Calu3 (cell line): ENCODE results near the gene SLC12A3. TPM values are rescaled to one million over a fixed set of nuclear protein-coding genes. Genes with fewer than 3 reads are reported as not detected.

Experiments
- Bru-seq: library from RNA; stranded (reverse); fragments of 400-500 nt; gene quantifications from one replicate; lab custom pipeline; 2021; lab: Mats Ljungman, UMichigan
- BruChase-seq, 2 experiments: library from RNA; stranded (reverse); fragments of 400-500 nt; gene quantifications; one replicate each; lab custom pipeline; 2021; lab: Mats Ljungman, UMichigan
- BruUV-seq: library from RNA; stranded (reverse); fragments of 400-500 nt; replicated peaks from 2 replicates; lab custom pipeline; 2021; lab: Mats Ljungman, UMichigan
- CTCF ChIA-PET: fragments of 300-600 bp; sonication (Branson Sonifier 250); formaldehyde crosslinking; loops from one replicate; lab custom pipeline; 2022; ENCODE audit warnings: antibody characterized with exemption; lab: Charles Lee
- DNase-seq: peaks from one replicate; pipeline ENCODE4 v3.0.0; 2022
- H3K27ac Mint-ChIP-seq: one replicate; pipeline ENCODE4 v1.8.0; 2022; ENCODE audit warnings: mixed read lengths; ENCODE audit not compliant: unreplicated experiment
- H3K27me3 Mint-ChIP-seq: one replicate; pipeline ENCODE4 v1.8.0; 2022; ENCODE audit warnings: mixed read lengths; ENCODE audit not compliant: unreplicated experiment
- H3K36me3 Mint-ChIP-seq: one replicate; pipeline ENCODE4 v1.8.0; 2022; ENCODE audit warnings: mild to moderate bottlenecking, moderate library complexity, mixed read lengths; ENCODE audit not compliant: insufficient read depth, unreplicated experiment
- H3K4me1 Mint-ChIP-seq: one replicate; pipeline ENCODE4 v1.8.0; 2022; ENCODE audit warnings: mild to moderate bottlenecking, low read depth, mixed read lengths; ENCODE audit not compliant: unreplicated experiment
- H3K4me3 Mint-ChIP-seq: one replicate; pipeline ENCODE4 v1.8.0; 2022; ENCODE audit warnings: mild to moderate bottlenecking, low read depth, moderate library complexity, mixed read lengths; ENCODE audit not compliant: unreplicated experiment
- H3K9me3 Mint-ChIP-seq: one replicate; pipeline ENCODE4 v1.8.0; 2022; ENCODE audit warnings: low read depth, mixed read lengths; ENCODE audit not compliant: unreplicated experiment
- intact Hi-C: fragments of 100-400 bp; cut with micrococcal nuclease; formaldehyde crosslinking; loops from one replicate; pipeline ENCODE4 v1.10.0; 2022; ENCODE audit not compliant: unreplicated experiment
- long read RNA-seq: library from polyadenylated mRNA; stranded (forward); transcript quantifications from one replicate; pipeline ENCODE4 v2.0.0, GENCODE V29; 2022
- total RNA-seq: library from RNA; stranded (reverse); gene quantifications from 2 replicates; pipeline ENCODE4 v1.2.3, GENCODE V29; 2022
- TF ChIP-seq, protein P1 (sequence below): fragments of 200-600 bp; IDR thresholded peaks from one replicate; pipeline ENCODE4 v1.8.0; 2022; ENCODE audit warnings: antibody characterized with exemption; ENCODE audit not compliant: unreplicated experiment

SLC12A3 gene, protein sequence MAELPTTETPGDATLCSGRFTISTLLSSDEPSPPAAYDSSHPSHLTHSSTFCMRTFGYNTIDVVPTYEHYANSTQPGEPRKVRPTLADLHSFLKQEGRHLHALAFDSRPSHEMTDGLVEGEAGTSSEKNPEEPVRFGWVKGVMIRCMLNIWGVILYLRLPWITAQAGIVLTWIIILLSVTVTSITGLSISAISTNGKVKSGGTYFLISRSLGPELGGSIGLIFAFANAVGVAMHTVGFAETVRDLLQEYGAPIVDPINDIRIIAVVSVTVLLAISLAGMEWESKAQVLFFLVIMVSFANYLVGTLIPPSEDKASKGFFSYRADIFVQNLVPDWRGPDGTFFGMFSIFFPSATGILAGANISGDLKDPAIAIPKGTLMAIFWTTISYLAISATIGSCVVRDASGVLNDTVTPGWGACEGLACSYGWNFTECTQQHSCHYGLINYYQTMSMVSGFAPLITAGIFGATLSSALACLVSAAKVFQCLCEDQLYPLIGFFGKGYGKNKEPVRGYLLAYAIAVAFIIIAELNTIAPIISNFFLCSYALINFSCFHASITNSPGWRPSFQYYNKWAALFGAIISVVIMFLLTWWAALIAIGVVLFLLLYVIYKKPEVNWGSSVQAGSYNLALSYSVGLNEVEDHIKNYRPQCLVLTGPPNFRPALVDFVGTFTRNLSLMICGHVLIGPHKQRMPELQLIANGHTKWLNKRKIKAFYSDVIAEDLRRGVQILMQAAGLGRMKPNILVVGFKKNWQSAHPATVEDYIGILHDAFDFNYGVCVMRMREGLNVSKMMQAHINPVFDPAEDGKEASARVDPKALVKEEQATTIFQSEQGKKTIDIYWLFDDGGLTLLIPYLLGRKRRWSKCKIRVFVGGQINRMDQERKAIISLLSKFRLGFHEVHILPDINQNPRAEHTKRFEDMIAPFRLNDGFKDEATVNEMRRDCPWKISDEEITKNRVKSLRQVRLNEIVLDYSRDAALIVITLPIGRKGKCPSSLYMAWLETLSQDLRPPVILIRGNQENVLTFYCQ
- total RNA-seq (not detected in 2 replicates), Bru-seq, nascent RNA (percentile 2 among the genes with signal in this experiment), BruChase-seq, experiment 1, labeled RNA remaining after a 6-hour chase (not detected), BruChase-seq, experiment 2, labeled RNA remaining after a 2-hour chase (percentile 2 among the genes with signal in this experiment)
- long read RNA-seq = 0 reads

DNA sequence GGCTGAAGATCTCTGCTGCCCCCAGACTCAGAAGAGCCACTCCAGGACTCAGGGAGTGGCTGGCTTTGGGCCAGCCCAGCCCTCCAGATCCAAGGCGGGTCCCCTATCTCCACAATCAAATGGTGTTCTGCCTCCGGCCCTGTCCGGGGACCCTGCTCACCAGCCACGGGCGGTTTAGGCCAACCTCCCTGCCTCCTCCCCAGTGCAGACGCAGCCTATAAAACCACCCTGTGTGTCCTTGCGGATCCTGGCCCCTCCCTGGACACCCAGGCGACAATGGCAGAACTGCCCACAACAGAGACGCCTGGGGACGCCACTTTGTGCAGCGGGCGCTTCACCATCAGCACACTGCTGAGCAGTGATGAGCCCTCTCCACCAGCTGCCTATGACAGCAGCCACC lies at the start of gene SLC12A3:
Gene SLC12A3, plus strand, starts transcription at position 248 of the 400 bp plus-strand sequence. Its CDS starts 29 bp downstream, at position 277.
- Mint-ChIP-seq H3K27me3 (peaks cover 3% of the 10 kb centered on the region), H3K4me1 (peaks cover 8% of the 10 kb centered on the region), H3K27ac (no peak within 1 kb of the TSS), H3K36me3 (no peaks in the 10 kb centered on the region), H3K4me3 (no peak within 1 kb of the TSS), H3K9me3 (no peaks in the 10 kb centered on the region)
- CTCF ChIA-PET = no interaction called here
- no TSS peak for BruUV-seq
- TF ChIP-seq, protein P1, sequence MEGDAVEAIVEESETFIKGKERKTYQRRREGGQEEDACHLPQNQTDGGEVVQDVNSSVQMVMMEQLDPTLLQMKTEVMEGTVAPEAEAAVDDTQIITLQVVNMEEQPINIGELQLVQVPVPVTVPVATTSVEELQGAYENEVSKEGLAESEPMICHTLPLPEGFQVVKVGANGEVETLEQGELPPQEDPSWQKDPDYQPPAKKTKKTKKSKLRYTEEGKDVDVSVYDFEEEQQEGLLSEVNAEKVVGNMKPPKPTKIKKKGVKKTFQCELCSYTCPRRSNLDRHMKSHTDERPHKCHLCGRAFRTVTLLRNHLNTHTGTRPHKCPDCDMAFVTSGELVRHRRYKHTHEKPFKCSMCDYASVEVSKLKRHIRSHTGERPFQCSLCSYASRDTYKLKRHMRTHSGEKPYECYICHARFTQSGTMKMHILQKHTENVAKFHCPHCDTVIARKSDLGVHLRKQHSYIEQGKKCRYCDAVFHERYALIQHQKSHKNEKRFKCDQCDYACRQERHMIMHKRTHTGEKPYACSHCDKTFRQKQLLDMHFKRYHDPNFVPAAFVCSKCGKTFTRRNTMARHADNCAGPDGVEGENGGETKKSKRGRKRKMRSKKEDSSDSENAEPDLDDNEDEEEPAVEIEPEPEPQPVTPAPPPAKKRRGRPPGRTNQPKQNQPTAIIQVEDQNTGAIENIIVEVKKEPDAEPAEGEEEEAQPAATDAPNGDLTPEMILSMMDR = no peak
- intact Hi-C loops = loop anchor here (5.0 to 10.0 kb wide), 2 partner anchors 70 to 302 kb away; partner anchors contain the start of gene HERPUD1
- DNase-seq = no peak

DNA sequence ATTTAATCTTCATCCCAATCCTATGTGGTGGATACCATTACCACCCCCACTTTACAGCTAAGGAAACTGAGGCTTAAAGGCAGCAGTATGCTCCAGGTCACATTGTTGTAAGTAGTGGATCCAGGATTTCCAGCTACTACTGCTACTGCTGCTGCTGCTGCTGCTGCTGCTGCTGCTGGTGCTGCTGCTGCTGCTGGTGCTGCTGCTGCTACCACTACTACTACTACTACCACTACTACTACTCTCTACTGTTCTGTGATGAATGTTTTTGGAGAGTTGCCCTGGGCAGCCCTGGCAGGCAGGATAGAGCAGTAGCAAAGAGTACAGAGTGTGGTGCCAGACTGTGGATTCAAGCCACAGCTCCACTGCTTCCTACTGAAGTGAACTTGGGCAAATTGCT lies 49.3 kb upstream of the SLC12A3 start:
- H3K4me1 Mint-ChIP-seq = peaks cover 7% of the 10 kb centered on the region
- BruUV-seq = no TSS peak
- H3K36me3 Mint-ChIP-seq = no peaks in the 10 kb centered on the region
- no peak overlapping the region for H3K4me3 Mint-ChIP-seq
- no peaks in the 10 kb centered on the region for H3K9me3 Mint-ChIP-seq
- DNase-seq = no peak
- no peak overlapping the region for H3K27ac Mint-ChIP-seq
- CTCF ChIA-PET = interaction anchor here (0.6 to 0.7 kb wide), 2 partner anchors 260 to 1623 kb away, joined by 3 read pairs; no protein-coding TSS in a partner anchor
- intact Hi-C loops = no loop called here
- H3K27me3 Mint-ChIP-seq = no peaks in the 10 kb centered on the region
- TF ChIP-seq, protein P1 = no peak

DNA sequence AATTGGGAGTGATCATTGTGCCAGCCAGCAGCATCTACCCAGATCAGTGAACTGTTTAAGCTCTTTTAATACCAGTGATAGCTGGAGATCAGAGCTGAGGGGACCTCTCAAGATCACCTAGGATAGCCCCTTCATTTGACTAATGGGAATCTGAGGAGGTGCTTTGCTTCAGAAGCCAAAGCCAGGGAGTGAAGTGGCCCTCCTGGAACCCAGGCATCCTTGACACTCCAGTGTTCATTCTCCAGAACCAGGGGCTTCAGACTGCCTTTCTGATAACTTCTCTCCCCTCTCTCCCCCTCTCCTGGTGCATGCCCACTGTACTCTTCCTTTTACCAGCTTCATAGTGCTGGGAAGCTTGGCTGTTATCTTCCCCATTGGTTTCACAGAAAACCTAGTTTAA lies 48.0 kb upstream of the SLC12A3 start:
- Mint-ChIP-seq H3K36me3 (peaks cover 5% of the 10 kb centered on the region), H3K4me1 (peaks cover 7% of the 10 kb centered on the region), H3K27ac (no peak overlapping the region), H3K4me3 (no peak overlapping the region), H3K9me3 (no peaks in the 10 kb centered on the region), H3K27me3 (no peaks in the 10 kb centered on the region)
- TF ChIP-seq, protein P1 = no peak
- CTCF ChIA-PET = no interaction called here
- intact Hi-C loops = no loop called here
- BruUV-seq = no TSS peak
- no peak for DNase-seq

DNA sequence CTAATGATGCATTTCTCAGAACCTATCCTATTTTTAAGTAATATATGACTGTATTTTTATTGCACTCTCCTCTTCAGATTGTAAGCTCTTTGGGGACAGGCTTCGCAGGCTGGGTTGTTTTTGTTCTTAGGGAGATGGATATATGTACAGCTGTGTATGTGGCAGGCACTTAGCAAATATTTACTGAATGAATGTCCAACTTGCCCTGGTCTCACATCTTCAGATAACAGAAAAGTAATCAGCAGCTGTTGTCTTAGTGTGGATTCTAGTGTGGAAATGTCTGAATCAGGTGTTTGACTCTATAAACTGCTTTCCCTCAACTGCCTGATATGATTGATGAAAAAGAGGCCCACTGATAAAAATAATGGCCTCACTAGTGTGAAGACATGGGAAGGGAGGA lies 47.1 kb upstream of the SLC12A3 start:
- no peak for DNase-seq
- no peaks in the 10 kb centered on the region for H3K27me3 Mint-ChIP-seq
- no peaks in the 10 kb centered on the region for H3K9me3 Mint-ChIP-seq
- BruUV-seq = no TSS peak
- intact Hi-C loops = no loop called here
- H3K36me3 Mint-ChIP-seq = peaks cover 6% of the 10 kb centered on the region
- CTCF ChIA-PET = no interaction called here
- H3K4me1 Mint-ChIP-seq = peaks cover under 1% of the 10 kb centered on the region
- no peak overlapping the region for H3K4me3 Mint-ChIP-seq
- no peak overlapping the region for H3K27ac Mint-ChIP-seq
- TF ChIP-seq, protein P1 = no peak
